CD4-positive, alpha-beta memory T cell (primary cell): ENCODE measurements around the gene KDM1A. TPM values are rescaled to one million over a fixed set of nuclear protein-coding genes. Genes with fewer than 3 reads are reported as not detected.

ENCODE experiments used
- CTCF ChIA-PET: fragments of 350-600 bp; sonication (Branson Sonifier 250); formaldehyde crosslinking; loops from one replicate; lab custom pipeline; 2021; ENCODE audit warnings: inconsistent platforms; ENCODE audit not compliant: partially characterized antibody; lab: Charles Lee
- POLR2A ChIA-PET: fragments of 350-600 bp; sonication (Branson Sonifier 250); formaldehyde crosslinking; loops from one replicate; lab custom pipeline; 2021; ENCODE audit not compliant: partially characterized antibody; lab: Charles Lee
- DNase-seq, 5 donors: peaks; one replicate each; pipeline versions ENCODE4 v3.0.0 to v3.0.0-alpha.2; 2020 to 2022; ENCODE audit warnings: mixed read lengths in 1 of 5
- H3K27ac ChIP-seq: one replicate; pipeline ENCODE4 v1.7.0; 2013; ENCODE audit warnings: low read depth, low read length
- H3K27me3 ChIP-seq: 2 replicates; pipeline ENCODE4 v1.7.0; 2013; ENCODE audit warnings: mild to moderate bottlenecking, low read length, moderate library complexity; ENCODE audit not compliant: insufficient read depth
- H3K36me3 ChIP-seq: 2 replicates; pipeline ENCODE4 v1.7.0; 2013; ENCODE audit warnings: mild to moderate bottlenecking, low read length, moderate library complexity; ENCODE audit not compliant: insufficient read depth
- H3K4me1 ChIP-seq: 2 replicates; pipeline ENCODE4 v1.7.0; 2013; ENCODE audit warnings: mild to moderate bottlenecking, low read length, moderate library complexity; ENCODE audit not compliant: insufficient read depth
- H3K4me3 ChIP-seq, 2 donors: one replicate each; pipeline ENCODE4 v1.7.0; 2013; ENCODE audit warnings: low read length in 2 of 2, mild to moderate bottlenecking in 1 of 2
- H3K9me3 ChIP-seq, 2 donors: one replicate each; pipeline ENCODE4 v1.7.0; 2013; ENCODE audit warnings: low read length in 2 of 2, control low read depth in 1 of 2; ENCODE audit not compliant: control insufficient read depth in 1 of 2
- H3K27ac Mint-ChIP-seq, 7 donors: one replicate each; pipeline ENCODE4 v1.8.0; 2020 to 2021; ENCODE audit warnings: mixed read lengths in 7 of 7, mild to moderate bottlenecking in 6 of 7, inconsistent platforms in 3 of 7, moderate library complexity in 3 of 7
- H3K27me3 Mint-ChIP-seq, 2 donors: one replicate each; pipeline ENCODE4 v1.8.0; 2020 to 2021; ENCODE audit warnings: mixed read lengths in 2 of 2
- H3K36me3 Mint-ChIP-seq, 2 donors: one replicate each; pipeline ENCODE4 v1.8.0; 2020 to 2021; ENCODE audit warnings: mixed read lengths in 2 of 2, inconsistent platforms in 1 of 2, mild to moderate bottlenecking in 1 of 2
- H3K4me1 Mint-ChIP-seq, 4 donors: one replicate each; pipeline ENCODE4 v1.8.0; 2020 to 2021; ENCODE audit warnings: mixed read lengths in 4 of 4, mild to moderate bottlenecking in 1 of 4
- H3K4me3 Mint-ChIP-seq, 8 donors: one replicate each; pipeline ENCODE4 v1.8.0; 2020 to 2021; ENCODE audit warnings: mixed read lengths in 8 of 8, mild to moderate bottlenecking in 7 of 8, moderate library complexity in 6 of 8, inconsistent platforms in 3 of 8
- H3K9me3 Mint-ChIP-seq, 8 donors: one replicate each; pipeline ENCODE4 v1.8.0; 2020 to 2021; ENCODE audit warnings: mixed read lengths in 8 of 8, mild to moderate bottlenecking in 5 of 8, inconsistent platforms in 3 of 8, moderate library complexity in 1 of 8
- intact Hi-C: fragments of 100-400 bp; cut with micrococcal nuclease; formaldehyde crosslinking; loops from one replicate; pipeline ENCODE4 v1.15.1; 2023
- polyA plus RNA-seq, 2 donors: library from polyadenylated mRNA; unstranded; fragments of 300-500 nt; fragmentation: Illumina TruSeq; gene quantifications; one replicate each; pipeline ENCODE4 v1.2.3, GENCODE V29; 2021
- total RNA-seq, 2 experiments: library from RNA; stranded (reverse); gene quantifications; one replicate each; pipeline ENCODE4 v1.2.3, GENCODE V29; 2021

The KDM1A gene
- total and polyA plus RNA-seq, 4 experiments from 2014 or later, result 39.6 to 47.2 (median 43.2) TPM

- H3K9me3 Mint-ChIP-seq, result no peaks in the 10 kb centered on the region
- H3K9me3 ChIP-seq, result no peaks in the 10 kb centered on the region
- H3K27ac ChIP-seq, result no peak overlapping the region
- ChIA-PET CTCF (no interaction called here), POLR2A (no interaction called here)
- DNase-seq, result no peak
- intact Hi-C loops, result no loop called here
- no peak overlapping the region for H3K4me3 ChIP-seq
- no peaks in the 10 kb centered on the region for H3K4me1 ChIP-seq
- peaks cover 45% of the 10 kb centered on the region for H3K36me3 ChIP-seq
- H3K27me3 ChIP-seq, result no peaks in the 10 kb centered on the region
- no peak overlapping the region for H3K4me3 Mint-ChIP-seq
- H3K27me3 Mint-ChIP-seq, result no peaks in the 10 kb centered on the region
- H3K4me1 Mint-ChIP-seq, result peaks cover 0 to 4% (median under 1%) of the 10 kb centered on the region in 4 donors
- H3K27ac Mint-ChIP-seq, result peak overlapping the region in 3 of 7 donors; percentile 12 to 88 (median 36)
- H3K36me3 Mint-ChIP-seq, result peaks cover 38 to 77% of the 10 kb centered on the region in 2 donors
These were observed 46.1 kb downstream of the KDM1A start for GRCh38 chr1:23065385-23065784.

DNA sequence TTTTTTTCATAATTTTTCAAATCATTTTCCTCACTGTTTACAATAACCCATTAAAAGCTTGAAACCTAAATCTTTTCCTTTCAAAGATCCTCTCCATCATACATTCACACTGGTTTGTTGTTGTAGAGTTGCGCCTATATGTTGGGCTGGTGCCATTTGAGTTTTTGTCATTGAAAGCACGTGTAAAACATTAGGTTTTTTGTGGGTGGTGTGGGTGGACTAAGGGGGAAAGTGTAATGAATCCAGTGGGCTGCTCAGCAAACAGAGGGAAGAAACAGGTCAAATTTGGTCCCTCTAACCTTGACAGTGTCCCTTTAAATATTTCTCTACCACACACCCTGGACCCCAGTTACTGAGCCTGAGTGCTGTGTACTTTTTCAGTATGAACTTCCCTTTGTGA, 46.8 kb downstream of the KDM1A start:
- H3K9me3 Mint-ChIP-seq, result no peaks in the 10 kb centered on the region
- H3K27me3 Mint-ChIP-seq, result no peaks in the 10 kb centered on the region
- H3K27me3 ChIP-seq, result no peaks in the 10 kb centered on the region
- CTCF ChIA-PET, result interaction anchor here (1.0 kb wide), 1 partner anchor 33 kb away, joined by 3 read pairs; no protein-coding TSS in a partner anchor
- H3K27ac Mint-ChIP-seq, result peak overlapping the region in 2 of 7 donors; percentile 36 to 40
- H3K9me3 ChIP-seq, result no peaks in the 10 kb centered on the region
- intact Hi-C loops, result no loop called here
- H3K4me3 Mint-ChIP-seq, result no peak overlapping the region
- H3K27ac ChIP-seq, result no peak overlapping the region
- DNase-seq, result no peak
- H3K4me1 Mint-ChIP-seq, result peaks cover 0 to 3% (median 0%) of the 10 kb centered on the region in 4 donors
- no peaks in the 10 kb centered on the region for H3K4me1 ChIP-seq
- POLR2A ChIA-PET, result no interaction called here
- H3K36me3 Mint-ChIP-seq, result peaks cover 35 to 74% of the 10 kb centered on the region in 2 donors
- H3K4me3 ChIP-seq, result no peak overlapping the region
- peaks cover 42% of the 10 kb centered on the region for H3K36me3 ChIP-seq

- CTCF ChIA-PET, result interaction anchor here (1.0 to 1.3 kb wide), 2 partner anchors 31 to 115 kb away, joined by 4 read pairs; no protein-coding TSS in a partner anchor
- H3K27me3 ChIP-seq, result no peaks in the 10 kb centered on the region
- H3K4me3 ChIP-seq, result no peak overlapping the region
- Mint-ChIP-seq H3K4me1 (peaks cover 0 to 3% (median under 1%) of the 10 kb centered on the region in 4 donors), H3K27me3 (no peaks in the 10 kb centered on the region), H3K4me3 (no peak overlapping the region), H3K36me3 (peaks cover 49 to 85% of the 10 kb centered on the region in 2 donors), H3K27ac (no peak overlapping the region), H3K9me3 (no peaks in the 10 kb centered on the region)
- H3K27ac ChIP-seq, result no peak overlapping the region
- intact Hi-C loops, result no loop called here
- H3K4me1 ChIP-seq, result no peaks in the 10 kb centered on the region
- no peaks in the 10 kb centered on the region for H3K9me3 ChIP-seq
- H3K36me3 ChIP-seq, result peaks cover 50% of the 10 kb centered on the region
- DNase-seq, result no peak
- POLR2A ChIA-PET, result interaction anchor here (1.3 kb wide), 1 partner anchor 11 kb away, joined by 3 read pairs; no protein-coding TSS in a partner anchor
These were observed 49.9 kb downstream of the KDM1A start for GRCh38 chr1:23069149-23069548.

- H3K4me1 ChIP-seq, result no peaks in the 10 kb centered on the region
- Mint-ChIP-seq H3K36me3 (peaks cover 45 to 80% of the 10 kb centered on the region in 2 donors), H3K4me1 (peaks cover 0 to 3% (median under 1%) of the 10 kb centered on the region in 4 donors), H3K27ac (no peak overlapping the region), H3K9me3 (no peaks in the 10 kb centered on the region), H3K4me3 (no peak overlapping the region), H3K27me3 (no peaks in the 10 kb centered on the region)
- H3K27ac ChIP-seq, result no peak overlapping the region
- no peaks in the 10 kb centered on the region for H3K27me3 ChIP-seq
- intact Hi-C loops, result no loop called here
- no peak for DNase-seq
- no peaks in the 10 kb centered on the region for H3K9me3 ChIP-seq
- ChIA-PET POLR2A (interaction anchor here (1.3 kb wide), 1 partner anchor 10 kb away, joined by 3 read pairs; no protein-coding TSS in a partner anchor), CTCF (interaction anchor here (1.0 to 1.3 kb wide), 2 partner anchors 30 to 115 kb away, joined by 4 read pairs; no protein-coding TSS in a partner anchor)
- H3K4me3 ChIP-seq, result no peak overlapping the region
- H3K36me3 ChIP-seq, result peaks cover 45% of the 10 kb centered on the region
These were observed 50.4 kb downstream of the KDM1A start for GRCh38 chr1:23069675-23070074.

DNA sequence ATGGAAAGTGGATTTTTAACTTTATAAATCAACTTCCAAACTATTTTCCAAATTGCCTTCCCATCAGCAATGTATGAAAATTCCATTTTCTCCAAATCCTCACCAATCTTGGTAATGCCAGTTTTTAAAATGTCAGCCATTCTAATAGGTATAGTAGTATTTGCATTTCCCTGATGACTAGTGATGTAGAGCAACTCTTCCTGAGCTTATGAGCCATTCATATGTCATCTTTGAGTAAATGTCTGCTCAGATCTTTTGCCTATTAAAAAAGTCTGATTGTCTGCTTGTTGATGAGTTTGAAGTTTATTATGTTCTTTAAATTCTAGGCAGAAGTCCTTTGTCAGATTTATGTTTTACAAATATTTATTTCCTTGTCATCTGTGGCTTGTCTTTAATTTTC, 54.7 kb downstream of the KDM1A start:
- Histone ChIP-seq H3K27ac (no peak overlapping the region), H3K36me3 (peaks cover 44% of the 10 kb centered on the region), H3K4me1 (no peaks in the 10 kb centered on the region), H3K27me3 (no peaks in the 10 kb centered on the region), H3K9me3 (no peaks in the 10 kb centered on the region), H3K4me3 (no peak overlapping the region)
- CTCF ChIA-PET, result interaction anchor here (1.0 kb wide), 1 partner anchor 111 kb away, joined by 4 read pairs; no protein-coding TSS in a partner anchor
- Mint-ChIP-seq H3K36me3 (peaks cover 50 to 70% of the 10 kb centered on the region in 2 donors), H3K9me3 (no peaks in the 10 kb centered on the region), H3K4me3 (no peak overlapping the region), H3K27me3 (no peaks in the 10 kb centered on the region), H3K4me1 (peaks cover 0 to 1% (median 0%) of the 10 kb centered on the region in 4 donors), H3K27ac (no peak overlapping the region)
- intact Hi-C loops, result no loop called here
- POLR2A ChIA-PET, result no interaction called here
- DNase-seq, result no peak

GRCh38 chr1:23079025-23079424, 59.8 kb downstream of the KDM1A start:
- Mint-ChIP-seq H3K4me1 (no peaks in the 10 kb centered on the region), H3K36me3 (peaks cover 45 to 76% of the 10 kb centered on the region in 2 donors), H3K9me3 (no peaks in the 10 kb centered on the region), H3K27me3 (no peaks in the 10 kb centered on the region), H3K4me3 (peak overlapping the region in 1 of 8 donors; percentile 35), H3K27ac (peak overlapping the region in 1 of 7 donors; percentile 75)
- Histone ChIP-seq H3K27me3 (no peaks in the 10 kb centered on the region), H3K36me3 (peaks cover 56% of the 10 kb centered on the region), H3K9me3 (no peaks in the 10 kb centered on the region), H3K27ac (no peak overlapping the region), H3K4me3 (no peak overlapping the region), H3K4me1 (no peaks in the 10 kb centered on the region)
- ChIA-PET CTCF (no interaction called here), POLR2A (no interaction called here)
- intact Hi-C loops, result no loop called here
- no peak for DNase-seq

- H3K27ac Mint-ChIP-seq, result peak overlapping the region in 4 of 7 donors; percentile 8 to 71 (median 55)
- ChIA-PET CTCF (interaction anchor here (2.2 kb wide), 2 partner anchors 12 to 103 kb away, joined by 4 to 9 read pairs; no protein-coding TSS in a partner anchor), POLR2A (no interaction called here)
These were observed 61.6 kb downstream of the KDM1A start for GRCh38 chr1:23080885-23081284.

More at GRCh38 chr1:23080885-23081284, 61.6 kb downstream of the KDM1A start:
- peaks cover 56% of the 10 kb centered on the region for H3K36me3 ChIP-seq
- H3K36me3 Mint-ChIP-seq, result peaks cover 54 to 88% of the 10 kb centered on the region in 2 donors
- intact Hi-C loops, result no loop called here
- no peaks in the 10 kb centered on the region for H3K27me3 ChIP-seq
- H3K4me3 ChIP-seq, result no peak overlapping the region
- no peaks in the 10 kb centered on the region for H3K4me1 ChIP-seq
- H3K9me3 Mint-ChIP-seq, result no peaks in the 10 kb centered on the region
- H3K27me3 Mint-ChIP-seq, result no peaks in the 10 kb centered on the region
- H3K9me3 ChIP-seq, result no peaks in the 10 kb centered on the region
- no peak overlapping the region for H3K4me3 Mint-ChIP-seq
- no peak for DNase-seq
- no peak overlapping the region for H3K27ac ChIP-seq
- H3K4me1 Mint-ChIP-seq, result no peaks in the 10 kb centered on the region
